K562 (cell line): Measurements from ENCODE around the gene STAP1. TPM values are rescaled to one million over a fixed set of nuclear protein-coding genes. Genes with fewer than 3 reads are reported as not detected.
"Not testable (repeated sequence)": the region's sequence is repeated elsewhere in the genome, so short reads cannot be mapped to it uniquely, and the experiment has no call there.

Experiments used
- ATAC-seq: fragments of 200-7000 bp; cut with Tn5 transposase; 3 replicates; pipeline ENCODE4 v1.9.1; 2020; ENCODE audit warnings: moderate library complexity
- BruUV-seq: library from RNA; stranded (reverse); fragments of 400-500 nt; replicated peaks from 2 replicates; lab custom pipeline; 2021; lab: Mats Ljungman, UMichigan
- CTCF ChIA-PET: fragments of 300-600 bp; formaldehyde crosslinking; extraction: SDS; loops from one replicate; lab custom pipeline; 2021; ENCODE audit warnings: low intra/inter-chr PET ratio; lab: Yijun Ruan, JAX
- POLR2A ChIA-PET: fragments of 300-600, 350-650 bp; sonication (Branson Sonifier 250); formaldehyde crosslinking; extraction: SDS; loops from one replicate; lab custom pipeline; 2021; ENCODE audit warnings: antibody characterized with exemption, inconsistent platforms; lab: Yijun Ruan, JAX
- DNase-seq, 4 experiments: peaks; one replicate each; pipeline versions ENCODE4 v3.0.0 to v3.0.0-alpha.2; 2011 to 2018; ENCODE audit warnings: low spot score in 3 of 4, mixed read lengths in 3 of 4; ENCODE audit errors: extremely low read depth in 1 of 4
- FAIRE-seq: peaks from 2 replicates; lab custom pipeline; 2011; peaks lifted over from hg19 to GRCh38; lab: Jason Lieb, UNC
- H2AFZ ChIP-seq: 2 replicates; pipeline ENCODE4 v1.6.0; 2011; ENCODE audit warnings: low read depth, low read length, control low read depth, inconsistent platforms
- H3K27ac ChIP-seq: fragments of 200-600 bp; 3 replicates; pipeline ENCODE4 v1.8.0; 2011; ENCODE audit warnings: low read depth, mild to moderate bottlenecking, control low read depth, inconsistent platforms, low read length, moderate library complexity, mixed read lengths; ENCODE audit errors: extremely low read depth
- H3K27me3 ChIP-seq, 2 experiments: fragments of 300-600 bp in 1 of 2; 2 replicates in 1 of 2; 3 replicates in 1 of 2; pipeline versions ENCODE4 v1.6.0 to v1.8.0; 2011; ENCODE audit warnings: inconsistent platforms in 2 of 2, low read length in 2 of 2, mild to moderate bottlenecking in 1 of 2, mixed read lengths in 1 of 2, moderate library complexity in 1 of 2; ENCODE audit not compliant: control insufficient read depth in 2 of 2, insufficient read depth in 2 of 2
- H3K36me3 ChIP-seq: fragments of 300-600 bp; 3 replicates; pipeline ENCODE4 v1.8.0; 2011; ENCODE audit warnings: mild to moderate bottlenecking, low read length, inconsistent platforms; ENCODE audit not compliant: control insufficient read depth, insufficient read depth
- H3K4me1 ChIP-seq, 2 experiments: fragments of 200-600 bp in 1 of 2; replicated peaks in 1 of 2; 2 replicates in 1 of 2; 3 replicates in 1 of 2; pipeline versions ENCODE4 v1.5.1 to v1.8.0; 2011; ENCODE audit warnings: inconsistent platforms in 2 of 2, low read length in 2 of 2, mild to moderate bottlenecking in 1 of 2, mixed read lengths in 1 of 2, moderate library complexity in 1 of 2; ENCODE audit not compliant: control insufficient read depth in 2 of 2, insufficient read depth in 2 of 2
- H3K4me2 ChIP-seq: 2 replicates; pipeline ENCODE4 v1.6.1; 2011; ENCODE audit warnings: low read length, control low read depth, inconsistent platforms, mixed read lengths; ENCODE audit not compliant: insufficient read depth
- H3K4me3 ChIP-seq: fragments of 200-600 bp; sonication (generic), shearing (Covaris generic); 2 replicates; pipeline ENCODE4 v1.5.1; 2016; ENCODE audit warnings: control low read depth, inconsistent platforms
- H3K79me2 ChIP-seq: fragments of 200-600 bp; 3 replicates; pipeline ENCODE4 v1.8.0; 2011; ENCODE audit warnings: low read length, inconsistent platforms; ENCODE audit not compliant: control insufficient read depth, insufficient read depth
- H3K9ac ChIP-seq, 2 experiments: 2 replicates each; pipeline versions ENCODE4 v1.6.0 to v1.6.1; 2011; ENCODE audit warnings: low read depth in 2 of 2, low read length in 2 of 2, control low read depth in 1 of 2, inconsistent platforms in 1 of 2, mild to moderate bottlenecking in 1 of 2, mixed read lengths in 1 of 2; ENCODE audit not compliant: insufficient read depth in 1 of 2
- H3K9me1 ChIP-seq: one replicate; pipeline ENCODE4 v1.6.0; 2011; ENCODE audit warnings: inconsistent platforms, mild to moderate bottlenecking, low read length, moderate library complexity; ENCODE audit not compliant: control insufficient read depth, insufficient read depth
- H3K9me3 ChIP-seq: replicated peaks from 2 replicates; pipeline ENCODE4 v1.5.1; 2011; ENCODE audit warnings: low read depth, low read length, inconsistent platforms; ENCODE audit not compliant: control insufficient read depth, insufficient read depth
- H4K20me1 ChIP-seq: replicated peaks from 2 replicates; pipeline ENCODE4 v1.6.1; 2011; ENCODE audit warnings: low read length, inconsistent platforms, mixed read lengths; ENCODE audit not compliant: control insufficient read depth, insufficient read depth
- ATF3 ChIP-seq, 2 experiments: fragments of 450-650 bp in 1 of 2; sonication (generic) in 1 of 2; formaldehyde crosslinking in 1 of 2; IDR thresholded peaks in 1 of 2; conservative IDR thresholded peaks in 1 of 2; 2 replicates each; pipeline versions ENCODE4 v1.6.1 to v1.8.1; 2016 to 2023; ENCODE audit warnings: mild to moderate bottlenecking in 2 of 2, moderate library complexity in 2 of 2, inconsistent platforms in 1 of 2, missing genetic modification reagents in 1 of 2
- BCOR ChIP-seq: fragments of 450-650 bp; IDR thresholded peaks from 2 replicates; pipeline ENCODE4 v1.6.1; 2016
- CBFA2T2 ChIP-seq: fragments of 450-650 bp; conservative IDR thresholded peaks from 2 replicates; pipeline ENCODE4 v1.6.1; 2017; ENCODE audit warnings: mild to moderate bottlenecking
- EGR1 ChIP-seq: fragments of 450-650 bp; conservative IDR thresholded peaks from 2 replicates; pipeline ENCODE4 v1.6.1; 2017; ENCODE audit warnings: mild to moderate bottlenecking
- ERF ChIP-seq: fragments of 450-650 bp; formaldehyde crosslinking; IDR thresholded peaks from 2 replicates; pipeline ENCODE4 v1.4.0; 2020; ENCODE audit warnings: mild to moderate bottlenecking, mixed read lengths
- EZH2 ChIP-seq: IDR thresholded peaks from 2 replicates; pipeline ENCODE4 v1.6.1; 2012; ENCODE audit warnings: low read depth, mild to moderate bottlenecking, inconsistent platforms, low read length, borderline replicate concordance
- HBP1 ChIP-seq: fragments of 450-650 bp; formaldehyde crosslinking; IDR thresholded peaks from 2 replicates; pipeline ENCODE4 v1.4.0; 2022; ENCODE audit warnings: missing genetic modification characterization
- ILK ChIP-seq: fragments of 450-650 bp; IDR thresholded peaks from 2 replicates; pipeline ENCODE4 v1.6.1; 2016; ENCODE audit warnings: missing genetic modification characterization, low read depth, mild to moderate bottlenecking, missing compliant biosample characterization, moderate library complexity, borderline replicate concordance
- KDM5B ChIP-seq: fragments of 200-600 bp; sonication (generic); IDR thresholded peaks from 2 replicates; pipeline ENCODE4 v1.6.1; 2012; ENCODE audit warnings: low read depth, mild to moderate bottlenecking, moderate library complexity, low read length, control low read depth, inconsistent platforms; ENCODE audit not compliant: insufficient replicate concordance
- NBN ChIP-seq: fragments of 450-650 bp; IDR thresholded peaks from 2 replicates; pipeline ENCODE4 v1.6.1; 2016; ENCODE audit warnings: low read depth, mild to moderate bottlenecking
- PYGO2 ChIP-seq: fragments of 450-650 bp; IDR thresholded peaks from 2 replicates; pipeline ENCODE4 v1.6.1; 2016; ENCODE audit warnings: mild to moderate bottlenecking, missing genetic modification characterization, moderate library complexity, missing compliant biosample characterization
- SMARCB1 ChIP-seq: IDR thresholded peaks from 2 replicates; pipeline ENCODE4 v1.6.1; 2011; ENCODE audit warnings: improper control_type of control experiment, low read depth; ENCODE audit not compliant: insufficient read length
- TRIM28 ChIP-seq: fragments of 450-650 bp; IDR thresholded peaks from 2 replicates; pipeline ENCODE4 v1.6.1; 2017
- ZFP36 ChIP-seq: fragments of 150-350 bp; IDR thresholded peaks from 2 replicates; pipeline ENCODE4 v1.6.1; 2018; ENCODE audit warnings: low read length, low read depth; ENCODE audit not compliant: partially characterized antibody
- ZNF146 ChIP-seq: IDR thresholded peaks from one replicate; pipeline ENCODE4 v1.6.1; 2018; ENCODE audit warnings: missing compliant biosample characterization; ENCODE audit not compliant: unreplicated experiment
- ZNF766 ChIP-seq: fragments of 200-800 bp; sonication (Bioruptor generic); conservative IDR thresholded peaks from 2 replicates; pipeline ENCODE4 v1.6.1; 2016; ENCODE audit warnings: missing genetic modification characterization, missing compliant biosample characterization
- WGBS: fragments of 100-300 bp; shearing (Covaris generic); methylation state at CpG from one replicate; pipeline ENCODE4 v1.1.6; 2016; ENCODE audit warnings: low coverage, mixed read lengths; ENCODE audit not compliant: insufficient coverage; ENCODE audit errors: missing lambda C conversion rate; 5-methylcytosine and 5-hydroxymethylcytosine counted together
- in situ Hi-C: fragments of 300-500 bp; cut with MboI; formaldehyde crosslinking; loops from 4 replicates; pipeline ENCODE4 v1.15.0; 2018; ENCODE audit warnings: inconsistent platforms, mixed read lengths
- intact Hi-C: fragments of 100-400 bp; cut with micrococcal nuclease; formaldehyde crosslinking; loops from 2 replicates; pipeline ENCODE4 v1.14.2; 2022
- polyA plus RNA-seq, 8 experiments: library from polyadenylated mRNA; depleted of rRNA in 4 of 8; stranded (reverse) in 5 of 8; unstranded in 3 of 8; fragments of >200 nt; fragmentation: Nextera tagmentation in 2 of 8; fragmentation: Illumina TruSeq in 1 of 8; extraction: Ambion mirVana in 2 of 8; extraction: Trizol in 1 of 8; gene quantifications; 2 replicates each; pipeline versions ENCODE4 v1.2.1 to v1.2.3, GENCODE V29; 2011 to 2014; ENCODE audit warnings: inconsistent platforms in 1 of 8, missing spikeins in 1 of 8
- total RNA-seq, 7 experiments: library from RNA; depleted of rRNA in 6 of 7; stranded (reverse); fragments of >200 nt in 6 of 7; fragmentation: Illumina TruSeq in 2 of 7; extraction: Trizol in 2 of 7; gene quantifications; 2 replicates each; pipeline versions ENCODE4 v1.2.1 to v1.2.3, GENCODE V29; 2011 to 2021; ENCODE audit warnings: low replicate concordance in 1 of 7

STAP1 gene
- total and polyA plus RNA-seq, 9 of the 15 experiments (the other 6 are each of a cell fraction or from before 2014, with no cell fraction given): 0.50 to 5.6 (median 1.4) TPM

GRCh38 chr4:67532397-67532796 lies 26.1 kb upstream of the STAP1 start:
- not testable (repeated sequence) for FAIRE-seq
- H3K36me3 ChIP-seq: peaks cover 83% of the 10 kb centered on the region

GRCh38 chr4:67533112-67533511 lies 25.4 kb upstream of the STAP1 start:
- 90% methylated on average over 3 of the region's 3 CpGs for WGBS
- Histone ChIP-seq H3K9ac (no peak overlapping the region), H3K4me2 (no peak overlapping the region), H3K36me3 (peaks cover 82% of the 10 kb centered on the region), H3K27me3 (no peaks in the 10 kb centered on the region), H3K4me1 (no peaks in the 10 kb centered on the region), H3K4me3 (no peak overlapping the region), H3K9me3 (peaks cover 11% of the 10 kb centered on the region), H3K27ac (no peak overlapping the region), H4K20me1 (no peaks in the 10 kb centered on the region), H3K9me1 (no peaks in the 10 kb centered on the region), H2AFZ (no peak overlapping the region), H3K79me2 (peaks cover 30% of the 10 kb centered on the region)
- FAIRE-seq (no peak), ATAC-seq (no peak), DNase-seq (no peak)
- POLR2A ChIA-PET: no interaction called here
- BruUV-seq: no TSS peak
- CTCF ChIA-PET: no interaction called here
- in situ Hi-C loops (no loop called here), intact Hi-C loops (no loop called here)
- TF ChIP-seq ERF (no peak), PYGO2 (tag) (no peak), ZNF766 (peak; percentile 84), KDM5B (no peak), SMARCB1 (no peak), NBN (no peak), ZFP36 (peak; percentile 86), CBFA2T2 (no peak), TRIM28 (peak; percentile 42; the same call in 1 of the 2 replicates), EGR1 (no peak), ATF3 (IDR thresholded peaks at IDR 0.05) (no peak), ATF3 (CRISPR knock-in tag; conservative IDR thresholded peaks at IDR 0.05) (no peak), ILK (tag) (no peak), HBP1 (CRISPR knock-in tag) (no peak), EZH2 (no peak)

More at GRCh38 chr4:67532397-67532796, 26.1 kb upstream of the STAP1 start:
- intact Hi-C loops, H2AFZ ChIP-seq, in situ Hi-C loops, BruUV-seq, H3K27ac ChIP-seq, CTCF ChIA-PET, ATAC-seq, H3K27me3 ChIP-seq, H3K4me2 ChIP-seq, H3K9ac ChIP-seq, H4K20me1 ChIP-seq, H3K4me1 ChIP-seq, H3K4me3 ChIP-seq, POLR2A ChIA-PET, H3K9me1 ChIP-seq, DNase-seq: not testable (repeated sequence)
- peaks cover 11% of the 10 kb centered on the region for H3K9me3 ChIP-seq
- WGBS: 97% methylated on average over 4 of the region's 4 CpGs
- TF ChIP-seq ZNF146 (CRISPR knock-in tag) (peak; percentile 82), BCOR (peak; percentile 56; the same call in 1 of the 2 replicates)
- H3K79me2 ChIP-seq: peaks cover 37% of the 10 kb centered on the region
